ENCODE data around the gene UPK1A. TPM values are rescaled to one million over a fixed set of nuclear protein-coding genes. Genes with fewer than 3 reads are reported as not detected.

Gene UPK1A
- total and polyA plus RNA-seq, 2 of the 8 experiments (the other 6 are each of a cell fraction or from before 2014, with no cell fraction given): 0.56 to 9.9 TPM

DNA sequence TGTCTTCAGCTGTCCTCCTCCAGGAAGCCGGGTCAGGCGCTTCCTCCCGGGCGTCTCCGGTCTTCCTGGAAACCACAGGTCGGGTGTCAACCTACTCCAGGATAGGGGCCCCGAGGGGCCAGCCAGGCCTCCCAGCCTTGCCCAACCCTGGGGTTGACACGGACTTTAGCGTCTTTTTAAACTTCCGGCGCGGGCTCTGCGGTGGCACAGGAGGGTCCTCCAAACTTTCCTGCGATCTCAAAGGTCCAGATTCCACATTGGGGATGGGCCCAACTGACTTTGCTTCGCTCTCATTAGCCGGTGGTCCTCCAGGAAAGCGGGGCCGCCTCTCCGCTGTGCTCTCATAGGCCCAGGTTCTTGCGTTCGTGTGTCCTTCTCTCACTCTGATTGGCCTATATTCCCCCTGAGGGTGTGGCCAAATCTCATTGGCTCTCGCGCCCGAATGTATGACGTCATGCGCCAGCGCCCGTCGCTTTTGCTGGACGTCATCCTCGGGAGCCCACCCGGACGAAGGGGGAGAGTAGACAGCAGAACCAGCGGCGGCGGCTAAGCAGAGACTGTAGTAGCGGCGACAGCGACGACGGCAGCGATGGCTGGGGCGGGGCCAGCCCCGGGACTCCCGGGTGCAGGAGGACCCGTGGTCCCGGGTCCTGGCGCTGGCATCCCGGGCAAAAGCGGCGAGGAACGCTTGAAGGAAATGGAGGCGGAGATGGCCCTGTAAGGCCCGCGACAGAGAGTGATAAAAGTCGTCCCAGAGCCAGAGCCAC is 37.6 kb upstream of the UPK1A start, which contains the start of gene RBM42 (continued):
- TF ChIP-seq, protein P1, sequence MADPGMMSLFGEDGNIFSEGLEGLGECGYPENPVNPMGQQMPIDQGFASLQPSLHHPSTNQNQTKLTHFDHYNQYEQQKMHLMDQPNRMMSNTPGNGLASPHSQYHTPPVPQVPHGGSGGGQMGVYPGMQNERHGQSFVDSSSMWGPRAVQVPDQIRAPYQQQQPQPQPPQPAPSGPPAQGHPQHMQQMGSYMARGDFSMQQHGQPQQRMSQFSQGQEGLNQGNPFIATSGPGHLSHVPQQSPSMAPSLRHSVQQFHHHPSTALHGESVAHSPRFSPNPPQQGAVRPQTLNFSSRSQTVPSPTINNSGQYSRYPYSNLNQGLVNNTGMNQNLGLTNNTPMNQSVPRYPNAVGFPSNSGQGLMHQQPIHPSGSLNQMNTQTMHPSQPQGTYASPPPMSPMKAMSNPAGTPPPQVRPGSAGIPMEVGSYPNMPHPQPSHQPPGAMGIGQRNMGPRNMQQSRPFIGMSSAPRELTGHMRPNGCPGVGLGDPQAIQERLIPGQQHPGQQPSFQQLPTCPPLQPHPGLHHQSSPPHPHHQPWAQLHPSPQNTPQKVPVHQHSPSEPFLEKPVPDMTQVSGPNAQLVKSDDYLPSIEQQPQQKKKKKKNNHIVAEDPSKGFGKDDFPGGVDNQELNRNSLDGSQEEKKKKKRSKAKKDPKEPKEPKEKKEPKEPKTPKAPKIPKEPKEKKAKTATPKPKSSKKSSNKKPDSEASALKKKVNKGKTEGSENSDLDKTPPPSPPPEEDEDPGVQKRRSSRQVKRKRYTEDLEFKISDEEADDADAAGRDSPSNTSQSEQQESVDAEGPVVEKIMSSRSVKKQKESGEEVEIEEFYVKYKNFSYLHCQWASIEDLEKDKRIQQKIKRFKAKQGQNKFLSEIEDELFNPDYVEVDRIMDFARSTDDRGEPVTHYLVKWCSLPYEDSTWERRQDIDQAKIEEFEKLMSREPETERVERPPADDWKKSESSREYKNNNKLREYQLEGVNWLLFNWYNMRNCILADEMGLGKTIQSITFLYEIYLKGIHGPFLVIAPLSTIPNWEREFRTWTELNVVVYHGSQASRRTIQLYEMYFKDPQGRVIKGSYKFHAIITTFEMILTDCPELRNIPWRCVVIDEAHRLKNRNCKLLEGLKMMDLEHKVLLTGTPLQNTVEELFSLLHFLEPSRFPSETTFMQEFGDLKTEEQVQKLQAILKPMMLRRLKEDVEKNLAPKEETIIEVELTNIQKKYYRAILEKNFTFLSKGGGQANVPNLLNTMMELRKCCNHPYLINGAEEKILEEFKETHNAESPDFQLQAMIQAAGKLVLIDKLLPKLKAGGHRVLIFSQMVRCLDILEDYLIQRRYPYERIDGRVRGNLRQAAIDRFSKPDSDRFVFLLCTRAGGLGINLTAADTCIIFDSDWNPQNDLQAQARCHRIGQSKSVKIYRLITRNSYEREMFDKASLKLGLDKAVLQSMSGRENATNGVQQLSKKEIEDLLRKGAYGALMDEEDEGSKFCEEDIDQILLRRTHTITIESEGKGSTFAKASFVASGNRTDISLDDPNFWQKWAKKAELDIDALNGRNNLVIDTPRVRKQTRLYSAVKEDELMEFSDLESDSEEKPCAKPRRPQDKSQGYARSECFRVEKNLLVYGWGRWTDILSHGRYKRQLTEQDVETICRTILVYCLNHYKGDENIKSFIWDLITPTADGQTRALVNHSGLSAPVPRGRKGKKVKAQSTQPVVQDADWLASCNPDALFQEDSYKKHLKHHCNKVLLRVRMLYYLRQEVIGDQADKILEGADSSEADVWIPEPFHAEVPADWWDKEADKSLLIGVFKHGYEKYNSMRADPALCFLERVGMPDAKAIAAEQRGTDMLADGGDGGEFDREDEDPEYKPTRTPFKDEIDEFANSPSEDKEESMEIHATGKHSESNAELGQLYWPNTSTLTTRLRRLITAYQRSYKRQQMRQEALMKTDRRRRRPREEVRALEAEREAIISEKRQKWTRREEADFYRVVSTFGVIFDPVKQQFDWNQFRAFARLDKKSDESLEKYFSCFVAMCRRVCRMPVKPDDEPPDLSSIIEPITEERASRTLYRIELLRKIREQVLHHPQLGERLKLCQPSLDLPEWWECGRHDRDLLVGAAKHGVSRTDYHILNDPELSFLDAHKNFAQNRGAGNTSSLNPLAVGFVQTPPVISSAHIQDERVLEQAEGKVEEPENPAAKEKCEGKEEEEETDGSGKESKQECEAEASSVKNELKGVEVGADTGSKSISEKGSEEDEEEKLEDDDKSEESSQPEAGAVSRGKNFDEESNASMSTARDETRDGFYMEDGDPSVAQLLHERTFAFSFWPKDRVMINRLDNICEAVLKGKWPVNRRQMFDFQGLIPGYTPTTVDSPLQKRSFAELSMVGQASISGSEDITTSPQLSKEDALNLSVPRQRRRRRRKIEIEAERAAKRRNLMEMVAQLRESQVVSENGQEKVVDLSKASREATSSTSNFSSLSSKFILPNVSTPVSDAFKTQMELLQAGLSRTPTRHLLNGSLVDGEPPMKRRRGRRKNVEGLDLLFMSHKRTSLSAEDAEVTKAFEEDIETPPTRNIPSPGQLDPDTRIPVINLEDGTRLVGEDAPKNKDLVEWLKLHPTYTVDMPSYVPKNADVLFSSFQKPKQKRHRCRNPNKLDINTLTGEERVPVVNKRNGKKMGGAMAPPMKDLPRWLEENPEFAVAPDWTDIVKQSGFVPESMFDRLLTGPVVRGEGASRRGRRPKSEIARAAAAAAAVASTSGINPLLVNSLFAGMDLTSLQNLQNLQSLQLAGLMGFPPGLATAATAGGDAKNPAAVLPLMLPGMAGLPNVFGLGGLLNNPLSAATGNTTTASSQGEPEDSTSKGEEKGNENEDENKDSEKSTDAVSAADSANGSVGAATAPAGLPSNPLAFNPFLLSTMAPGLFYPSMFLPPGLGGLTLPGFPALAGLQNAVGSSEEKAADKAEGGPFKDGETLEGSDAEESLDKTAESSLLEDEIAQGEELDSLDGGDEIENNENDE (IDR thresholded peaks at IDR 0.05; ENCODE audit: insufficient replicate concordance, low read length): no peak
- TF ChIP-seq EP300 (IDR thresholded peaks at IDR 0.05; ENCODE audit: borderline replicate concordance in 1 of 2, low read depth in 2 of 2, low read length in 2 of 2) (no peak), SAP30 (IDR thresholded peaks at IDR 0.05; ENCODE audit: insufficient read depth, insufficient replicate concordance, low read length) (peak; percentile 20), KDM4A (IDR thresholded peaks at IDR 0.05; ENCODE audit: low read depth, low read length, severe bottlenecking) (peak; percentile 100), KDM1A (IDR thresholded peaks at IDR 0.05; ENCODE audit: borderline replicate concordance, low read length) (no peak), POU5F1 (IDR thresholded peaks at IDR 0.05; ENCODE audit: low read depth, low read length) (no peak), RNF2 (IDR thresholded peaks at IDR 0.05; ENCODE audit: borderline replicate concordance, low read depth, low read length, missing control alignments, poor library complexity, severe bottlenecking) (no peak), JUN (IDR thresholded peaks at IDR 0.05; ENCODE audit: low read depth, low read length) (peak; percentile 73), CHD2 (IDR thresholded peaks at IDR 0.05; ENCODE audit: low read length) (peak; percentile 87)

Data from H1 (cell line).